PC-3 (cell line): ENCODE results near the gene DLGAP4. TPM values are rescaled to one million over a fixed set of nuclear protein-coding genes. Genes with fewer than 3 reads are reported as not detected.
A peak's percentile ranks its signal among the peaks of the same experiment; 100 is the strongest.

Experiments used
- ATAC-seq: fragments of 200-7000 bp; cut with Tn5 transposase; 2 replicates; pipeline ENCODE4 v1.9.1; 2020; ENCODE audit warnings: mild to moderate bottlenecking, moderate library complexity
- BruUV-seq: library from RNA; stranded (reverse); fragments of 400-500 nt; replicated peaks from 2 replicates; lab custom pipeline; 2021; lab: Mats Ljungman, UMichigan
- CTCF ChIA-PET: fragments of 300-600 bp; sonication (Branson Sonifier 250); formaldehyde crosslinking; loops from one replicate; lab custom pipeline; 2022; ENCODE audit warnings: antibody characterized with exemption; lab: Charles Lee
- POLR2A ChIA-PET: fragments of 300-600 bp; sonication (Branson Sonifier 250); formaldehyde crosslinking; loops from one replicate; lab custom pipeline; 2022; ENCODE audit warnings: antibody characterized with exemption; ENCODE audit not compliant: unreplicated experiment; lab: Charles Lee
- DNase-seq: peaks from one replicate; pipeline ENCODE4 v3.0.0-alpha.2; 2015
- H2AFZ ChIP-seq: fragments of 300-600 bp; sonication (generic); 2 replicates; pipeline ENCODE4 v1.6.0; 2016; ENCODE audit warnings: antibody characterized with exemption, low read length
- H3F3A ChIP-seq: fragments of 300-600 bp; sonication (generic); one replicate; pipeline ENCODE4 v1.6.0; 2017; ENCODE audit warnings: antibody characterized with exemption, low read length, control low read depth, mild to moderate bottlenecking; ENCODE audit not compliant: unreplicated experiment
- H3K27ac ChIP-seq: fragments of 300-600 bp; sonication (generic); 2 replicates; pipeline ENCODE4 v1.5.1; 2016; ENCODE audit warnings: mild to moderate bottlenecking, low read length
- H3K27me3 ChIP-seq: fragments of 300-600 bp; sonication (generic); 2 replicates; pipeline ENCODE4 v1.6.1; 2016; ENCODE audit warnings: low read length, mixed read lengths
- H3K36me3 ChIP-seq: fragments of 300-600 bp; sonication (generic); 2 replicates; pipeline ENCODE4 v1.6.1; 2016; ENCODE audit warnings: low read depth, mixed run types, low read length, mixed read lengths
- H3K4me1 ChIP-seq: fragments of 300-600 bp; sonication (generic); 2 replicates; pipeline ENCODE4 v1.5.1; 2016; ENCODE audit warnings: low read length; ENCODE audit not compliant: insufficient read depth
- H3K4me2 ChIP-seq: fragments of 300-600 bp; sonication (generic); 2 replicates; pipeline ENCODE4 v1.6.0; 2016; ENCODE audit warnings: low read length
- H3K4me3 ChIP-seq: fragments of 300-600 bp; sonication (generic); 2 replicates; pipeline ENCODE4 v1.5.1; 2016; ENCODE audit warnings: mild to moderate bottlenecking, low read length, mixed read lengths
- H3K79me2 ChIP-seq: fragments of 300-600 bp; sonication (generic); 2 replicates; pipeline ENCODE4 v1.6.1; 2017; ENCODE audit warnings: low read length, mixed read lengths
- H3K9ac ChIP-seq: fragments of 300-600 bp; sonication (generic); 2 replicates; pipeline ENCODE4 v1.6.0; 2016; ENCODE audit warnings: mild to moderate bottlenecking, low read length
- H3K9me2 ChIP-seq: fragments of 300-600 bp; sonication (generic); replicated peaks from 2 replicates; pipeline ENCODE4 v1.6.1; 2016; ENCODE audit warnings: mixed run types, low read length, mixed read lengths
- H3K9me3 ChIP-seq: fragments of 300-600 bp; sonication (generic); 2 replicates; pipeline ENCODE4 v1.6.1; 2016; ENCODE audit warnings: low read length, mixed read lengths
- H4K20me1 ChIP-seq: fragments of 300-600 bp; sonication (generic); 2 replicates; pipeline ENCODE4 v1.6.1; 2016; ENCODE audit warnings: low read length, mixed read lengths
- EZH2 ChIP-seq: fragments of 300-600 bp; sonication (generic); IDR thresholded peaks from one replicate; pipeline ENCODE4 v1.6.1; 2017; ENCODE audit warnings: antibody characterized with exemption, mild to moderate bottlenecking, low read length; ENCODE audit not compliant: unreplicated experiment
- EZH2phosphoT487 ChIP-seq: fragments of 300-600 bp; sonication (generic); IDR thresholded peaks from 2 replicates; pipeline ENCODE4 v1.6.1; 2018; ENCODE audit warnings: mild to moderate bottlenecking, antibody characterized with exemption, low read length, borderline replicate concordance
- intact Hi-C: fragments of 100-400 bp; cut with micrococcal nuclease; formaldehyde crosslinking; loops from 2 replicates; pipeline ENCODE4 v1.9.0; 2023
- total RNA-seq: library from RNA; depleted of rRNA; stranded (reverse); fragments of >200 nt; gene quantifications from 2 replicates; pipeline ENCODE4 v1.2.3, GENCODE V29; 2014
- TF ChIP-seq, protein P1 (sequence below): fragments of 300-600 bp; sonication (generic); conservative IDR thresholded peaks from 2 replicates; pipeline ENCODE4 v1.5.1; 2017; ENCODE audit warnings: antibody characterized with exemption, low read depth, mild to moderate bottlenecking, low read length

Gene DLGAP4
- total RNA-seq, 1 experiment from 2014 or later, result 21.0 TPM

DNA sequence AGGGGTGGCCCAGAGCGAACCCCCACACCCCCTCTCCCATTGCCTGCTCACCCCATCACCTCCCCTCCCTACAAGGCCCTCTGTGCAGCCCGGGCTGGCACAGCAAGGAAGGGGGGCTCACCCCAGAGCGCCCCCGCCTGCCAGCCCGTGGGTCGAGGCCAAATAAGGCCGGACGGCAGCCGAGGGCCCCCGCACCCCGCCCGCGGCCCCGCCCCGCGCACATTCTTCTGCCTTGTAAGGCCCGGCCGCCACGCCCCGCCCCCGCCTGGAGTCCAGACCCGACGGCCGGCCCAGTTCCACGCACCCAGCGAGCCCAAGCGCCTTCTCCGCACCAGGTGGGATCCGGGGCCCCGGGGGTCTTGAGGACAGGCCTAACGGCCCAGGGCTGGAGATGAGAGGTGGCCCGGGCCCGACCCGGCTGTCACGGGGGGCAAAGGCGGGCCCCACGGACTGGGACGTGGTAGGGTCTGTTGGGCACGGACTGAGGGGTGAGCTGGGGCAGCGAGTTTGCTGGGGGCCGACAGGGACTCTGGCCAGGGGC is 235.2 kb downstream of the DLGAP4 start, which contains the start of gene MYL9:
MYL9 (plus strand) TSS at position 293 of the 541 bp plus-strand sequence. CDS start 3,366 bp downstream, outside the sequence.
- H3K36me3 ChIP-seq, result no peaks in the 10 kb centered on the region
- no peaks in the 10 kb centered on the region for H4K20me1 ChIP-seq
- BruUV-seq, result no TSS peak
- TF ChIP-seq, protein P1, sequence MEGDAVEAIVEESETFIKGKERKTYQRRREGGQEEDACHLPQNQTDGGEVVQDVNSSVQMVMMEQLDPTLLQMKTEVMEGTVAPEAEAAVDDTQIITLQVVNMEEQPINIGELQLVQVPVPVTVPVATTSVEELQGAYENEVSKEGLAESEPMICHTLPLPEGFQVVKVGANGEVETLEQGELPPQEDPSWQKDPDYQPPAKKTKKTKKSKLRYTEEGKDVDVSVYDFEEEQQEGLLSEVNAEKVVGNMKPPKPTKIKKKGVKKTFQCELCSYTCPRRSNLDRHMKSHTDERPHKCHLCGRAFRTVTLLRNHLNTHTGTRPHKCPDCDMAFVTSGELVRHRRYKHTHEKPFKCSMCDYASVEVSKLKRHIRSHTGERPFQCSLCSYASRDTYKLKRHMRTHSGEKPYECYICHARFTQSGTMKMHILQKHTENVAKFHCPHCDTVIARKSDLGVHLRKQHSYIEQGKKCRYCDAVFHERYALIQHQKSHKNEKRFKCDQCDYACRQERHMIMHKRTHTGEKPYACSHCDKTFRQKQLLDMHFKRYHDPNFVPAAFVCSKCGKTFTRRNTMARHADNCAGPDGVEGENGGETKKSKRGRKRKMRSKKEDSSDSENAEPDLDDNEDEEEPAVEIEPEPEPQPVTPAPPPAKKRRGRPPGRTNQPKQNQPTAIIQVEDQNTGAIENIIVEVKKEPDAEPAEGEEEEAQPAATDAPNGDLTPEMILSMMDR, result no peak
- TF ChIP-seq EZH2phosphoT487, result no peak
- no peak for TF ChIP-seq EZH2
- no peaks in the 10 kb centered on the region for H3K9me2 ChIP-seq
- DNase-seq (peak; percentile 50), ATAC-seq (peak; percentile 81)
- H3K4me1 ChIP-seq, result peaks cover 5% of the 10 kb centered on the region; the same call in 1 of the 2 replicates
- H3K27me3 ChIP-seq, result no peaks in the 10 kb centered on the region
- H3K9ac ChIP-seq, result peak within 1 kb of the TSS; percentile 58
- peak within 1 kb of the TSS; percentile 91 for H3K4me2 ChIP-seq
- intact Hi-C loops, result no loop called here
- ChIA-PET CTCF (no interaction called here), POLR2A (no interaction called here)
- H3F3A ChIP-seq, result no peaks in the 10 kb centered on the region
- H3K9me3 ChIP-seq, result no peaks in the 10 kb centered on the region
- H3K27ac ChIP-seq, result no peak within 1 kb of the TSS
- H3K79me2 ChIP-seq, result no peaks in the 10 kb centered on the region
- peak within 1 kb of the TSS; percentile 97 for H2AFZ ChIP-seq
- H3K4me3 ChIP-seq, result peak within 1 kb of the TSS; percentile 72

DNA sequence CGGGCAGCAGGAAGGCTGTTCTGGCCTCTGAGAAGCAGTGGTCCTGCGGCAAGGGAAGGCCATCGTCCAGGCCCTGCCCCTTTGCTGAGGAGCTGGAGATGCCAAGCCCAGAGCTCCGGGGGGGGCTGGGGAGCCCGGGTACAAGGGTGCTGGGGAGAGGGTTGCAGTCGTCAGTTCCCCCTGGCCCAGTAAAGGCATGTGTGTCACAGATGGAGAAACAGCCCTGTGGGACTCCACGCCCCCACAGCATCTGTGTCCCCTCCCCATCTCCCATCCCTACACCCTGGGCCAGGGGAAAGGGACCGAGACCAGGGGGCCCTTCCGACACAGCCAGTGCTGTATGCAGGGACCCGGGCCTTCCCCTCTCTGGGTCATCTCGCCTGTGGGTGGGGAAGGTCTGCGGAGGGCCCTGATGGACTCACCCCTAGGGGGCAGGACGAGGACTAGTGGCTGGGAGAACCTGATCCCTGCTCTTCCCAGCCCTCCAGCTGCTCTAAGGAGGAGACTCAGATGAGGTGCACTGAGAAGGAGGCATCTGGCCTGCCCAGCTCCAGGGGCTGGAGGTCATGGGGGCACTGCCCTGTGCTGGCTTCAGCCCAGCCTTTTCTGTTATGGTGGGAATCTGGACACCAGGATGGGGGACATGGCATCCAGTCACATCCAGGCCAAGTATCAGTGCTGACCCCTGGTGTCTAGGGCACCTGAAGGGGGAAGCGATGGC is 235.8 kb downstream of the DLGAP4 start:
- H3K9me3 ChIP-seq, result no peaks in the 10 kb centered on the region
- H3F3A ChIP-seq, result no peaks in the 10 kb centered on the region
- TSS peak; percentile 55 for BruUV-seq
- no peaks in the 10 kb centered on the region for H3K9me2 ChIP-seq
- intact Hi-C loops, result no loop called here
- H3K27ac ChIP-seq, result no peak overlapping the region
- H3K79me2 ChIP-seq, result no peaks in the 10 kb centered on the region
- H3K4me1 ChIP-seq, result peaks cover 5% of the 10 kb centered on the region; the same call in 1 of the 2 replicates
- peak overlapping the region; percentile 58 for H3K9ac ChIP-seq
- peak overlapping the region; percentile 97 for H2AFZ ChIP-seq
- H3K27me3 ChIP-seq, result no peaks in the 10 kb centered on the region
- ATAC-seq (peak; percentile 17), DNase-seq (peak; percentile 16)
- ChIA-PET POLR2A (no interaction called here), CTCF (no interaction called here)
- H3K4me2 ChIP-seq, result peak overlapping the region; percentile 91
- H3K36me3 ChIP-seq, result no peaks in the 10 kb centered on the region
- H4K20me1 ChIP-seq, result no peaks in the 10 kb centered on the region
- H3K4me3 ChIP-seq, result peak overlapping the region; percentile 72
- TF ChIP-seq, protein P1, result peak; percentile 52
- TF ChIP-seq EZH2phosphoT487 (no peak), EZH2 (no peak)
